T-helper 2 cell treated with Interferon-gamma antibody and Interleukin-4, amounts not matched to agents 100 ng/mL and 5 ng/mL, for 36 hours (primary cell): Measurements from ENCODE around the gene ST6GAL1. TPM values are rescaled to one million over a fixed set of nuclear protein-coding genes. Genes with fewer than 3 reads are reported as not detected.
"Not testable (repeated sequence)": the region's sequence is repeated elsewhere in the genome, so short reads cannot be mapped to it uniquely, and the experiment has no call there.

Experiments
- intact Hi-C: fragments of 100-400 bp; cut with micrococcal nuclease; formaldehyde crosslinking; loops from one replicate; pipeline ENCODE4 v1.15.1; 2023
- total RNA-seq: library from RNA; stranded (reverse); gene quantifications from 2 replicates; pipeline ENCODE4 v1.2.3, GENCODE V29; 2022

Gene ST6GAL1
- total RNA-seq, 1 donor from 2014 or later = 113 TPM

- intact Hi-C loops = not testable (repeated sequence)
Measured at GRCh38 chr3:186992096-186992495, 61.8 kb downstream of the ST6GAL1 start.

GRCh38 chr3:186993210-186993782 lies 63.0 kb downstream of the ST6GAL1 start:
- intact Hi-C loops = no loop called here

GRCh38 chr3:186994000-186994955 lies 64.0 kb downstream of the ST6GAL1 start:
- intact Hi-C loops = no loop called here

GRCh38 chr3:186996356-186996755 lies 66.0 kb downstream of the ST6GAL1 start:
- intact Hi-C loops = no loop called here

- intact Hi-C loops = no loop called here
Measured at GRCh38 chr3:186997061-186997460, 66.7 kb downstream of the ST6GAL1 start.

- intact Hi-C loops = no loop called here
Measured at GRCh38 chr3:186997473-186997939, 67.2 kb downstream of the ST6GAL1 start.

GRCh38 chr3:186998937-186999368 lies 68.6 kb downstream of the ST6GAL1 start:
- intact Hi-C loops = no loop called here

- intact Hi-C loops = loop anchor here (5.0 kb wide), 1 partner anchor 118 kb away; no protein-coding TSS in a partner anchor
Measured at GRCh38 chr3:187000711-187001151, 70.4 kb downstream of the ST6GAL1 start.

- intact Hi-C loops = loop anchor here (5.0 kb wide), 1 partner anchor 121 kb away; no protein-coding TSS in a partner anchor
Measured at GRCh38 chr3:187002915-187003314, 72.6 kb downstream of the ST6GAL1 start.

GRCh38 chr3:187005827-187006481 lies 75.6 kb downstream of the ST6GAL1 start:
- intact Hi-C loops = loop anchor here (1.0 to 5.0 kb wide), 5 partner anchors 21 to 126 kb away; partner anchors contain the start of gene ST6GAL1

GRCh38 chr3:187006864-187007630 lies 76.7 kb downstream of the ST6GAL1 start:
- intact Hi-C loops = loop anchor here (1.0 to 5.0 kb wide), 5 partner anchors 20 to 125 kb away; partner anchors contain the start of gene ST6GAL1

GRCh38 chr3:187010382-187010781 lies 80.1 kb downstream of the ST6GAL1 start:
- intact Hi-C loops = not testable (repeated sequence)

GRCh38 chr3:187011915-187012314 lies 81.6 kb downstream of the ST6GAL1 start:
- intact Hi-C loops = no loop called here

GRCh38 chr3:187012609-187013051 lies 82.3 kb downstream of the ST6GAL1 start:
- intact Hi-C loops = no loop called here

- intact Hi-C loops = no loop called here
Measured at GRCh38 chr3:187013159-187013716, 82.9 kb downstream of the ST6GAL1 start.

GRCh38 chr3:187014417-187014864 lies 84.1 kb downstream of the ST6GAL1 start:
- intact Hi-C loops = no loop called here

- intact Hi-C loops = no loop called here
Measured at GRCh38 chr3:187015903-187016638, 85.7 kb downstream of the ST6GAL1 start.

GRCh38 chr3:187016639-187017345 lies 86.5 kb downstream of the ST6GAL1 start:
- intact Hi-C loops = loop anchor here (1.0 kb wide), 1 partner anchor 9 kb away; no protein-coding TSS in a partner anchor
